ENCODE data around the gene RNU6-9. TPM values are rescaled to one million over a fixed set of nuclear protein-coding genes. Genes with fewer than 3 reads are reported as not detected.

RNU6-9 gene
- total and polyA plus RNA-seq, 11 donors, result not detected

GRCh38 chr19:892243-892893, 916 bp upstream of the RNU6-9 start:
- peak in 1 of 4 donors; percentile 2 for ATAC-seq
- Histone ChIP-seq H3K4me1 (peaks cover 0 to 16% (median 6%) of the 10 kb centered on the region in 12 donors), H3K36me3 (peaks cover 0 to 40% (median 20%) of the 10 kb centered on the region in 9 donors), H3K27ac (peak overlapping the region; percentile 83 to 98 (median 93)), H3K4me3 (peak overlapping the region; percentile 50 to 95 (median 88)), H3K27me3 (no peaks in the 10 kb centered on the region), H3K9me3 (no peaks in the 10 kb centered on the region)
- no peak for DNase-seq
- intact Hi-C loops (cut with DNase I), result loop anchor here in 1 of 10 donors (2.0 kb wide), 1 partner anchor 28 kb away; no protein-coding TSS in a partner anchor
- TF ChIP-seq POLR2A (IDR thresholded peaks at IDR 0.05) (no peak), CTCF (IDR thresholded peaks at IDR 0.05) (no peak)
- WGBS, 4 donors, result 5 to 6% (median 5%) methylated on average over 21 to 27 of the region's 27 CpGs

- intact Hi-C loops (cut with DNase I), result no loop called here
- Histone ChIP-seq H3K4me1 (peaks cover 0 to 16% (median 5%) of the 10 kb centered on the region in 12 donors), H3K4me3 (no peak overlapping the region), H3K27ac (no peak overlapping the region), H3K27me3 (no peaks in the 10 kb centered on the region), H3K36me3 (peaks cover 0 to 29% (median 13%) of the 10 kb centered on the region in 9 donors), H3K9me3 (no peaks in the 10 kb centered on the region)
- TF ChIP-seq POLR2A (IDR thresholded peaks at IDR 0.05), result no peak
- no peak for TF ChIP-seq CTCF (IDR thresholded peaks at IDR 0.05)
- no peak for ATAC-seq
- no peak for DNase-seq
- 83 to 98% (median 97%) methylated on average over 8 to 10 of the region's 10 CpGs for WGBS, 4 donors
Observed at GRCh38 chr19:896434-896833, 3.1 kb downstream of the RNU6-9 start.

- no peak for ATAC-seq
- no peak for TF ChIP-seq CTCF (IDR thresholded peaks at IDR 0.05)
- TF ChIP-seq POLR2A (IDR thresholded peaks at IDR 0.05), result no peak
- intact Hi-C loops (cut with DNase I), result no loop called here
Observed at GRCh38 chr19:896999-897398, 3.7 kb downstream of the RNU6-9 start.

GRCh38 chr19:897442-898039, 4.3 kb downstream of the RNU6-9 start:
- no peak for ATAC-seq
- no peak overlapping the region for H3K4me3 ChIP-seq

More at GRCh38 chr19:896999-897398, 3.7 kb downstream of the RNU6-9 start:
- Histone ChIP-seq H3K4me1 (peaks cover 0 to 11% (median 4%) of the 10 kb centered on the region in 12 donors), H3K36me3 (peaks cover 0 to 35% (median 14%) of the 10 kb centered on the region in 9 donors), H3K27ac (no peak overlapping the region), H3K4me3 (no peak overlapping the region), H3K27me3 (no peaks in the 10 kb centered on the region), H3K9me3 (no peaks in the 10 kb centered on the region)
- no peak for DNase-seq
- WGBS, 4 donors, result 91 to 94% (median 93%) methylated on average over 11 of the region's 11 CpGs

More at GRCh38 chr19:897442-898039, 4.3 kb downstream of the RNU6-9 start:
- H3K9me3 ChIP-seq, result no peaks in the 10 kb centered on the region
- 90 to 92% (median 92%) methylated on average over 16 to 26 of the region's 26 CpGs for WGBS, 4 donors
- intact Hi-C loops (cut with DNase I), result no loop called here
- H3K4me1 ChIP-seq, result peaks cover 0 to 7% (median 2%) of the 10 kb centered on the region in 12 donors
- TF ChIP-seq POLR2A (IDR thresholded peaks at IDR 0.05) (no peak), CTCF (IDR thresholded peaks at IDR 0.05) (no peak)
- no peak for DNase-seq
- H3K27ac ChIP-seq, result no peak overlapping the region
- peaks cover 0 to 40% (median 14%) of the 10 kb centered on the region in 9 donors for H3K36me3 ChIP-seq
- no peaks in the 10 kb centered on the region for H3K27me3 ChIP-seq

Measured in heart left ventricle (tissue), 16 donors.